DND-41 (cell line): Measurements from ENCODE around the gene TOP3B.

Experiments
- EZH2 ChIP-seq: IDR thresholded peaks from 3 replicates; pipeline ENCODE4 v1.6.1; 2012; ENCODE audit warnings: borderline replicate concordance, low read depth, mild to moderate bottlenecking, moderate library complexity, low read length, inconsistent platforms; ENCODE audit not compliant: severe bottlenecking
- TF ChIP-seq, protein P1 (sequence below): IDR thresholded peaks from 2 replicates; pipeline ENCODE4 v1.5.1; 2012; ENCODE audit warnings: borderline replicate concordance, low read length, moderate library complexity, mild to moderate bottlenecking; ENCODE audit not compliant: poor library complexity, severe bottlenecking; ENCODE audit errors: extremely low read depth

- TF ChIP-seq, protein P1, sequence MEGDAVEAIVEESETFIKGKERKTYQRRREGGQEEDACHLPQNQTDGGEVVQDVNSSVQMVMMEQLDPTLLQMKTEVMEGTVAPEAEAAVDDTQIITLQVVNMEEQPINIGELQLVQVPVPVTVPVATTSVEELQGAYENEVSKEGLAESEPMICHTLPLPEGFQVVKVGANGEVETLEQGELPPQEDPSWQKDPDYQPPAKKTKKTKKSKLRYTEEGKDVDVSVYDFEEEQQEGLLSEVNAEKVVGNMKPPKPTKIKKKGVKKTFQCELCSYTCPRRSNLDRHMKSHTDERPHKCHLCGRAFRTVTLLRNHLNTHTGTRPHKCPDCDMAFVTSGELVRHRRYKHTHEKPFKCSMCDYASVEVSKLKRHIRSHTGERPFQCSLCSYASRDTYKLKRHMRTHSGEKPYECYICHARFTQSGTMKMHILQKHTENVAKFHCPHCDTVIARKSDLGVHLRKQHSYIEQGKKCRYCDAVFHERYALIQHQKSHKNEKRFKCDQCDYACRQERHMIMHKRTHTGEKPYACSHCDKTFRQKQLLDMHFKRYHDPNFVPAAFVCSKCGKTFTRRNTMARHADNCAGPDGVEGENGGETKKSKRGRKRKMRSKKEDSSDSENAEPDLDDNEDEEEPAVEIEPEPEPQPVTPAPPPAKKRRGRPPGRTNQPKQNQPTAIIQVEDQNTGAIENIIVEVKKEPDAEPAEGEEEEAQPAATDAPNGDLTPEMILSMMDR = no peak
- TF ChIP-seq EZH2 = no peak
Measured at GRCh38 chr22:21992593-21993237, 10.1 kb upstream of the TOP3B start.
